Fibroblast of skin of left quadriceps (primary cell): ENCODE measurements around the gene BACH2.
A peak's percentile ranks its signal among the peaks of the same experiment; 100 is the strongest.
"Not testable (repeated sequence)": the region's sequence is repeated elsewhere in the genome, so short reads cannot be mapped to it uniquely, and the experiment has no call there.

Experiments
- DNase-seq, 2 experiments: peaks; one replicate each; pipeline ENCODE4 v3.0.0-alpha.2; 2013; ENCODE audit warnings: low read depth in 2 of 2

The BACH2 gene

GRCh38 chr6:89971338-89972024 is 325.2 kb downstream of the BACH2 start:
- not testable (repeated sequence) for DNase-seq

- peak; percentile 47 to 49 for DNase-seq
These were observed 325.9 kb downstream of the BACH2 start for GRCh38 chr6:89970609-89971337.

DNA sequence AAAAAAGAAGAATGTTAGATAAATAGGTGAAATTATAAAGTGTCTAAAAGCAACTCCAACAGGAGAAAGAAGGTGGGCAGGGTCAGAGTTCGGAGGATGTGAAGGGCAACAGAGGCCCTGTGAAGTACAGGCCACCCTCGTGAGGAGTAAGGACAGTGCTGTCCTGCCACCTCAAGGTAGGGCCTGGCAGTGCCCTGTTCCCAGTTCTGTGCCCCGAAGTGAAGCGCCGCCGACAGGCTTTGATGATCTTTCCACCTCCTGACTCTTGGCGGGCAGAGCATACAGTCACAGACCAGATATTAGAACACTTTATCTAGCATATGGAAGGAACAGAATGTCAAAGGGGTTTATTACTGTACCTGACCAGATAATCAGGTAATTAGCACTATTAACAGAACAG is 326.6 kb downstream of the BACH2 start:
- DNase-seq = no peak

- DNase-seq = no peak
These were observed 329.7 kb downstream of the BACH2 start for GRCh38 chr6:89966913-89967312.

DNA sequence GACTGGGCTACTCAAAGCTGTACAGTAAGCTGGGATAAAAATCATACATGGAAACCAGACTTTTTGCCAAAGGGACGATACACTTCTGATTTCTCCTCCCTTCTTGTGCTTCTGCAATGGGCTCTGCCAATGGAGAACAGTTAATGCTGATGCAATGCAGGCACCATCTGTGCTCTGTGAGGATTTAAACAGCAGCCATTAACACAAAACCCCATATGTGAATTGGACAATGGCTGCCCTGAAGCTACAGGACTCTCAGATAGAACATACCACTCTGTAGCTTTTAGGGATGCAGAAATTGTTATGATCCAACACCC is 330.5 kb downstream of the BACH2 start:
- no peak for DNase-seq

GRCh38 chr6:89965441-89966227 is 331.0 kb downstream of the BACH2 start:
- DNase-seq = no peak

GRCh38 chr6:89963391-89963790 is 333.3 kb downstream of the BACH2 start:
- DNase-seq = no peak

DNA sequence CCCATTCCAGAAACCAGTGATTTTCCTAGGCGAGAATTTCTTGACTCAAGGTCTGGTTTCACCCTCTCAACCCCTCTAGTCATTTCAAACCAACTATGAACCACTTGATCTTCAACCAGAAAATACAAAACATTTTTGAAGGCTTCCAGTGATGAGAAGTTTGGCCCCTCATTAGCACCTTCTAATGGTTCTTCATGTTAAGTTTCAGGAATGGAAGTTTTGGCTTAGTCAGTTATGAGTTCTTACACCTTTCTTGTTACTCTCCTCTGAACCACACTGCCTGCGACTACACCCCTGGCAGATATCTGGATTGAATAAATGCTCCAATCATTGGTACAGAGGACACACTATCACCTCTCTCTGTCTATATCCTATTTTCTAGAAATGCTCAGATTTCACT is 335.2 kb downstream of the BACH2 start:
- DNase-seq = no peak

- DNase-seq = no peak
These were observed 336.8 kb downstream of the BACH2 start for GRCh38 chr6:89959883-89960282.

DNA sequence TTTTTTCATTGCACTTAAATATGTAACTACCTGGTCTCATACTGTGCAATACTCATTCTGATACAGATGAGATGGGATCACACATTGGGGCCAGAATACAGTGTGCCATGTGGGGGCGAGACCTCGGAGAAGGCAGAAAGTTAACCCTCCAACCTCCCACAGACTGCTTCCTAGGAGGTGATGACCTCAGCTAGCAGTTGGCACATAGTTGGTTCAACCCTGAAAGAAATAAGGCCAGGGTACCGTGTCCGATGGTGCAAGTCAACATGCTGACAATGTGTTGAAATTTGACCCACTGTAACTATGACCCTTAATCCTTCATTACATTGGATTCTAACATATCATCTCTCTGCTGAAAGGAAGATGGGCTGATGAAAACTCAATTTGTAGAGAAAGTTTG is 340.5 kb downstream of the BACH2 start:
- no peak for DNase-seq

GRCh38 chr6:89955364-89955763 is 341.3 kb downstream of the BACH2 start:
- DNase-seq = no peak

GRCh38 chr6:89954721-89955148 is 341.9 kb downstream of the BACH2 start:
- no peak for DNase-seq

GRCh38 chr6:89952686-89953085 is 344.0 kb downstream of the BACH2 start:
- DNase-seq = peak; percentile 66 to 69

- DNase-seq = no peak
These were observed 344.5 kb downstream of the BACH2 start for GRCh38 chr6:89952105-89952671.

- DNase-seq = no peak
These were observed 345.0 kb downstream of the BACH2 start for GRCh38 chr6:89951574-89952104.

DNA sequence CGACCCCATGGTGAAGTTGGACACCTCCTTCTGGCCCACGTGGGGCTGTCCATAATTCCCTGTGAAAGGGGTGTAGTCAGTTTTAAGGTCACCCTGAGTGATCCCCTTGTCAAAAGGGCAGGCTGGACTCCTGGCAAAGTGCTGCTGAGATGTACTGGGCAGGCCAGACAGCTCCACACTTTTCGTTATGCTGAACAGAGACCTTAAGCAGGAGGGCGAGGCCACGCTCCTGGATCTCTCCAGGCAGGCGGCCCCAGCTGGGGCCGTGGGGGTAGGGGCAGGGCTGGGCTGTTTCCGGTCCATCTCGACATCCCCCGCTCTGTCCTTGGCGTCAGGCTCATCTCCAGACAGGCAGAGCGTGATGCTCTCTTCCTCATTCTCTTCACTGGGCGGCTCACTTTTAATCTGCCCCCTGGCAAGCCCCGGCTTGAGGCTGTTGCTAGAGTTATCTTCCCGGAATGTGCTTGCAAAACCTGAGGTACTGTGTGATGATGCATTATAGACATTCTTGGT is 345.7 kb downstream of the BACH2 start:
- no peak for DNase-seq

GRCh38 chr6:89950446-89950845 is 346.2 kb downstream of the BACH2 start:
- no peak for DNase-seq

DNA sequence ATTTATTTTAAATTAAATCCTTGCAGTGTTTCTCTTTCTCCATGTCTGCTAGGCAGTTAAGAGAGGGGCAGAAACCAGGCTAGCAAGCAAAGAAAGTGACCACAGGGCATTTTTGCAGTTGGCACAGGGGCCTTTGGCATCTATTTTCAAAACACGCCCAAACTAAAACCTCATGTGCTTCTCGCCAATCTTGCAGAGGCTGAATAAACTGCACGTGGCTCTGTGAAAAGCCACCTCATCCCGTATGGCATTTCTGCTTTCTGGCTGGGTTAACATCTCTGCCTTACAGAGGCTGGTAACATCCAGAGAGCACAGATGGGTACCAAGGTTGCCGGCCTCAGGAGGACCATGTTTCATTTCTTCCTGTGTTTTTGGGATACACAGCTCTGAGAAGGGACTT is 347.8 kb downstream of the BACH2 start:
- DNase-seq = no peak

DNA sequence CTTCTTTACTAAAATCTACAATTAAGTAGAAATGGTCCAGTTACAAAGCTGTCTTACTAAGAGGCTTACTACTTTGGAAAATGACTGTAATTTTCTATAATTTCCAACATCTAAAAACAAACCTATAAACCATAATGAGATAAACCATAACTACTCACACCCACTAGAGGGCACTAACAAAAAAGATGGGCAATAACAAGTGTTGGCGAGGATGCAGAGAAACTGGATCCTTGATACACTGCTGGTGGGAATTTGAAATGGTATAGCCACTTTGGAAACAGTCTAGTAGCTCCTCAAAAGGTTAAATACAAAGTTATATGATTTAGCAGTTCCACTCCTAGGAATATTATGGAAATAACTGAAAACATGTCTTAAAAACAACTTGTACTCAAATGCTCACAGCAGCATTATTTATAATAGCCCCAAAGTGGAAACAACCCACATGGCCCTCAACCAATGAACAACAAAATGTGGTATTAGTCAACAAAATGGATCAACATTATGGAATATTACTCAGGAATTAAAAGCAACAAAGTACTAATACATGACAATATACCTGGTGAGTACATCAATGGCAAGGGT is 351.7 kb downstream of the BACH2 start:
- DNase-seq = no peak

DNA sequence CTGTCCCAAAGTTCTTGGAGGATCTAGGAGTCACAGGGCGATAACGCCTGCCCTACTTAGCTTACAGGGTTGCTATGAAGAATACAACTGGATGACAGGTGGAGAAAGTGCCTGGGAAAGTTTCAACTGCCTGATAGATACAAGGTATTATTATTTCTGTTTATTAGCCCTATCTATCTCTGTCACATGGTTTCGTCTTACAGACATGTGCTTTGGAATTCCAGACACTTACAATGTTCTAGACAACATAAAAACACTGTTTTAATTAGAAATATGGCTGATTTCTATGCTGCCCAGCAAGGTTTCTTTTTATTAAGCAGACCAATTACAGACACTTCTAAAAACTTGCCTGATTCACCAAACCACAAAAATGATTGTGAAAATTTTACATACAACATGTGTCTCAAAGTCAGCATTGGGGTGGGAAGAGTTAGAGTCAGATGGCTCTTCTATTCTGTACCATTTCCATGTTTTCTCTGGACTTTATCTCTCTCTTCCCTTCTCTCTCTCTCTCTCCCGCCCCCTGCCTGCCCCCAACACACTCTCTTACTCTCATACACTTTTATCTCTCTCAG is 352.4 kb downstream of the BACH2 start:
- peak; percentile 21 for DNase-seq

DNA sequence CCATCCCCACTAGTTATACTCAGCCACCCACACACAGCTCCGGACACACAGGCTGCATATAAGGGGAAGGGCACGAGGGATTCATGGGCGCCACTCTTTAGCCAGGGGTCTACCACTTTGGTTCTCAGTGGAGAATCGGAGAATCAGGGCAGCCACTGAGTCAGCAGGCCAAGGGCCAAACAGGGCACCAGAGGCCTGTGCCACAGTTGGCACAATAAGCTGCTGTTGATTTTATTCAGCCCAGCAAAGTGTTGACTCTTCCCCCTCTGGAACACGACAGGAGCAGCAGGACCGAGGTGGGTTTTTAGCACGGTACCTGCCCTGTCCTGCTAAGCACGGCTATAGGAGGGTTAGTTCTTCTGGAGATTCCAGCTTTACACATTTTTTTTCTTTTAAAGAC is 354.0 kb downstream of the BACH2 start:
- no peak for DNase-seq
